AG10803 (cell line): ENCODE results near the gene ALX1.

ENCODE experiments used
- DNase-seq: peaks from one replicate; pipeline ENCODE4 v3.0.0; 2010; ENCODE audit warnings: low read depth
- H3K4me3 ChIP-seq: 2 replicates; pipeline ENCODE4 v1.5.1; 2011; ENCODE audit warnings: mild to moderate bottlenecking, low read length, control low read depth
- TF ChIP-seq, protein P1 (sequence below): conservative IDR thresholded peaks from 2 replicates; pipeline ENCODE4 v1.5.1; 2011; ENCODE audit warnings: mild to moderate bottlenecking, low read length, control low read depth, inconsistent platforms

The ALX1 gene

DNA sequence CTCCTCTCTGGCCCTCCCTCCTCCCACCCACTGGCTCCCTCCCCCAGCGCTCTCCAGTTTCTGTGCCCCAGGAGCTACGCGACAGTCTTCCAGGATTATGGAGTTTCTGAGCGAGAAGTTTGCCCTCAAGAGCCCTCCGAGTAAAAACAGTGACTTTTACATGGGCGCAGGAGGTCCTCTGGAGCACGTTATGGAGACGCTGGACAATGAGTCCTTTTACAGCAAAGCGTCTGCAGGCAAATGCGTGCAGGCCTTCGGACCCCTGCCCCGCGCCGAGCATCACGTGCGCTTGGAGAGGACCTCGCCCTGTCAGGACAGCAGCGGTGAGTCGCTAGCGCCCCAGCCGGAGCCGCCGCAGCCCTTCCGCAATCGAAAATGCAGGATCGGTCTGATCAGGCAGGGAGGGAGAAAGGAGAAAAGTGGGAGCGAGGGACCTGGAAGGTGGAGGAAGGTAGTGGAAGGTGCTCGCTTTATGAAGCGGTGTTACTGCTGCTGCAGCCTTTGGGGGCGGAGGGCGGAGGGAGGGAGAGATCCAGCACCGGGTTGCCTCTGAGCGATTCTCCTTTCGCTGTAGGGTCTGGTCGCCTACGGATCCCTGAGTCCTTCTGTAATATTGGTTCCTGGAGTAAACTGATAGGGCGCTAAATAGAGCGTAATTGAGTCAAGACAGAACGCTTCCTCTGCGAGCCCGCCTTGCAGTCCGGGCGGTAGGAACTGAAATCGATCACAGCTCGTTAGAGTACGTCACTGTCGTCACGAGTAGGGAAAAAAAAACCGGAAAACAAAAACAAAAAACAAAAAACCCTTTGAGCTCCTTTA is at the start of gene ALX1:
ALX1 (plus strand) TSS at position 56 of the 819 bp plus-strand sequence; CDS start at position 98, 42 bp downstream.
- peak within 1 kb of the TSS; percentile 63 for H3K4me3 ChIP-seq
- DNase-seq, result peak; percentile 6
- TF ChIP-seq, protein P1, sequence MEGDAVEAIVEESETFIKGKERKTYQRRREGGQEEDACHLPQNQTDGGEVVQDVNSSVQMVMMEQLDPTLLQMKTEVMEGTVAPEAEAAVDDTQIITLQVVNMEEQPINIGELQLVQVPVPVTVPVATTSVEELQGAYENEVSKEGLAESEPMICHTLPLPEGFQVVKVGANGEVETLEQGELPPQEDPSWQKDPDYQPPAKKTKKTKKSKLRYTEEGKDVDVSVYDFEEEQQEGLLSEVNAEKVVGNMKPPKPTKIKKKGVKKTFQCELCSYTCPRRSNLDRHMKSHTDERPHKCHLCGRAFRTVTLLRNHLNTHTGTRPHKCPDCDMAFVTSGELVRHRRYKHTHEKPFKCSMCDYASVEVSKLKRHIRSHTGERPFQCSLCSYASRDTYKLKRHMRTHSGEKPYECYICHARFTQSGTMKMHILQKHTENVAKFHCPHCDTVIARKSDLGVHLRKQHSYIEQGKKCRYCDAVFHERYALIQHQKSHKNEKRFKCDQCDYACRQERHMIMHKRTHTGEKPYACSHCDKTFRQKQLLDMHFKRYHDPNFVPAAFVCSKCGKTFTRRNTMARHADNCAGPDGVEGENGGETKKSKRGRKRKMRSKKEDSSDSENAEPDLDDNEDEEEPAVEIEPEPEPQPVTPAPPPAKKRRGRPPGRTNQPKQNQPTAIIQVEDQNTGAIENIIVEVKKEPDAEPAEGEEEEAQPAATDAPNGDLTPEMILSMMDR, result no peak

DNA sequence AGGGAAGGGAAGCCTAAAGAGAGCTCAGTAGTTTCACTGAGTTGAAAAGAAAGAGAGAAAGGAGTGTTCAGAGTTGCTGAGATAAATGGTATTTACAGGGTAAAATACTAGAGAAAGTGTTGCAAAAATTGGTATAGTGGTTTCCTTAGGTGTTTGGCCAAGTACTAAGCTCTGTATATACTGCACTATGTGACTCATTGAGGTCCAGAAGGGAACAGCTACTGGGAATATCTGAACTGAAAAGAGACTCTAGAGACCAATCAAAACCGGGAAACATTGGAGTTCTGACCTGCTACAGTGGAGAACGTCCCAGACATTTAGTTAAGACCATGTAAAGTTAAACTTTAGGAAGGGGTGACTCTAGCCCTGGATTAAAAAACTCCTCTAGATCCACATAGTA is 42.7 kb upstream of the ALX1 start:
- H3K4me3 ChIP-seq, result no peak overlapping the region
- no peak for DNase-seq
- TF ChIP-seq, protein P1, result no peak

DNA sequence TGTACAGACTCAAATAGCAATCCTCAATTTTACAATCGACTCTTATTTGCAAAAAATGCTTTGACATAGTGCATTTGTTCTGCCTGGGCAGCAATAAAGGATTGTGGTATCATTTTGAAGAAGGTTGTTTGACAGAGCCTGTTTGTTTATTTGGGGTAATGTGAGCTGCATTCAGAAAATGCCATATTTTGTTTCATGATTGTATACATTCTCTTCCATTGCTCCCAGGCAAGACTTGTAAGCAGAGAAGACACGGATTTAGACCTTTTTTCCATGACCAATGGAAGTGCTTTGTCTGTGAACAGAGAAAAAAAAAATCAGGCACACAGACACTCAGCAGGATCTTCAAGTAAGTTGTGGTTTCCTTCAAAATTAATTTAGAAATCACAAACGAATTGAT is 35.5 kb upstream of the ALX1 start:
- TF ChIP-seq, protein P1, result no peak
- no peak overlapping the region for H3K4me3 ChIP-seq
- no peak for DNase-seq

DNA sequence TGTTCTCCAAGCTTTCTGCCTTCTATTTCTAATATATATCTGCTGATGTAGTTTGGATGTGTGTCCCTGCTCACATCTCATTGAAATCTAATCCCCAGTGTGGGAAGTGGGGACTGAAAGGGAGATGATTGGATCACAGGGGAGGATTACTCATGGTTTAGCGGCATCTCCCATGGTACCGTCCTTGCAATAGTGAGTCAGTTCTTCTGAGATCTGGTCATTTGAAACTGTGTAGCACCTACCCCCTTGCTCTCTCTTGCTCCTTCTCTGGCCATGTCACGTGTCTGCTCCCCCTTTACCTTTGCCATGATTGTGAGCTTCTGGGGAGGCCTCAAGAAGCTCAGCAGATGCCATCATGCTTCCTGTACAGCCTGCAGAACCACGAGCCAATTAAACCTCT is 26.2 kb upstream of the ALX1 start:
- TF ChIP-seq, protein P1, result no peak
- no peak for DNase-seq
- H3K4me3 ChIP-seq, result no peak overlapping the region

GRCh38 chr12:85257671-85258070 is 22.3 kb upstream of the ALX1 start:
- no peak for DNase-seq
- H3K4me3 ChIP-seq, result no peak overlapping the region
- TF ChIP-seq, protein P1, result no peak

DNA sequence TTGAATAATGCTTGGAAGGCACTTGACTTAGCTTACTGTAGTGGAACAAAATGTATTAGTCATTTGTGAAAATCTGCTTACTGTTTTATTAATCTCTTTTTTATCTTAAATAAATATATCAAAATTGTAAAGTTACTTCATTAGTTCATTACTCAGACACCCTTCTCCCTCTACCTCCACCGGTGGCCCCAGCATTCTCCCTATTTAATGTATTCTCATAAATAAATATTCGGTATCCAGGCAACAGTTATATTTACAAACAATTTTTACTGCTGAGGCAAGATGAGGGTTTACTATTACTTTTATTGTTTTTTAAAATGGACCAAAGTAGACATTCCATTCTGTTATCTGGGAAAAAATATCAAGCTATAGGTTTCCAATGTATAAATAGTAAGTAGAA is 19.6 kb upstream of the ALX1 start:
- no peak overlapping the region for H3K4me3 ChIP-seq
- TF ChIP-seq, protein P1, result no peak
- DNase-seq, result no peak

DNA sequence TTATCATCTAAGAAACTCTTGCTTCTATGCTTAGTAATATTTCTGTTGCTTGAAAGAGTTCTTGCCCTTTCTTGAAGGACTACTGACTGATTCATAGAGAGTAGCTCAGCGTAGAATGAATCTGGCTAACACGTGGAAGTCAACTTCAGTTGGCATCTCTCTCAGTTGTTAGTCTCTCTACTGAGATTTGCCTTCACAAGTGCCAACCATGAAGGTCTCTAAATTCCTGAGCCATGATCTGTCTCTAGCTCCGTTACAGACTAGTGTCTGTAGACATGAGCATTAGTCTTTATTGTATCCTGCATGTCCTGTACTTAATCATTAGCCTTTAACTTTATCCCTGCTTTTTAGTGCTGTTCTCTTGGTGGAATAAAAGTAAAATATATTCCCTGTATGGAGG is 19.1 kb upstream of the ALX1 start:
- DNase-seq, result peak; percentile 1
- no peak overlapping the region for H3K4me3 ChIP-seq
- TF ChIP-seq, protein P1, result no peak
